Ishikawa (cell line): ENCODE data around the gene ZDHHC8.

Experiments used
- CEBPB ChIP-seq: IDR thresholded peaks from 2 replicates; pipeline ENCODE4 v1.6.1; 2012
- CREB1 ChIP-seq: IDR thresholded peaks from 2 replicates; pipeline ENCODE4 v1.6.1; 2012; ENCODE audit warnings: low read depth
- EGR1 ChIP-seq: IDR thresholded peaks from 2 replicates; pipeline ENCODE4 v1.6.1; 2012
- EP300 ChIP-seq: IDR thresholded peaks from 2 replicates; pipeline ENCODE4 v1.6.1; 2012; ENCODE audit warnings: borderline replicate concordance
- FOXM1 ChIP-seq: IDR thresholded peaks from 2 replicates; pipeline ENCODE4 v1.6.1; 2012; ENCODE audit warnings: low read depth, borderline replicate concordance
- NFIC ChIP-seq: IDR thresholded peaks from 2 replicates; pipeline ENCODE4 v1.6.1; 2012
- RAD21 ChIP-seq: IDR thresholded peaks from 2 replicates; pipeline ENCODE4 v1.6.1; 2012; ENCODE audit warnings: low read depth
- TAF1 ChIP-seq: IDR thresholded peaks from 2 replicates; pipeline ENCODE4 v1.6.1; 2012; ENCODE audit warnings: low read depth, mild to moderate bottlenecking
- TCF12 ChIP-seq: IDR thresholded peaks from 2 replicates; pipeline ENCODE4 v1.6.1; 2012; ENCODE audit warnings: low read depth
- TEAD4 ChIP-seq: IDR thresholded peaks from 2 replicates; pipeline ENCODE4 v1.6.1; 2012
- YY1 ChIP-seq: IDR thresholded peaks from 2 replicates; pipeline ENCODE4 v1.6.1; 2012; ENCODE audit warnings: low read depth
- ZBTB7A ChIP-seq: IDR thresholded peaks from 2 replicates; pipeline ENCODE4 v1.6.1; 2012; ENCODE audit warnings: low read depth
- TF ChIP-seq, protein P1 (sequence below): IDR thresholded peaks from 2 replicates; pipeline ENCODE4 v1.6.1; 2012
- TF ChIP-seq, protein P2 (sequence below): IDR thresholded peaks from 2 replicates; pipeline ENCODE4 v1.6.1; 2012
- TF ChIP-seq, protein P3 (sequence below): IDR thresholded peaks from 2 replicates; pipeline ENCODE4 v1.6.1; 2012; ENCODE audit warnings: low read depth, mild to moderate bottlenecking

ZDHHC8 gene

DNA sequence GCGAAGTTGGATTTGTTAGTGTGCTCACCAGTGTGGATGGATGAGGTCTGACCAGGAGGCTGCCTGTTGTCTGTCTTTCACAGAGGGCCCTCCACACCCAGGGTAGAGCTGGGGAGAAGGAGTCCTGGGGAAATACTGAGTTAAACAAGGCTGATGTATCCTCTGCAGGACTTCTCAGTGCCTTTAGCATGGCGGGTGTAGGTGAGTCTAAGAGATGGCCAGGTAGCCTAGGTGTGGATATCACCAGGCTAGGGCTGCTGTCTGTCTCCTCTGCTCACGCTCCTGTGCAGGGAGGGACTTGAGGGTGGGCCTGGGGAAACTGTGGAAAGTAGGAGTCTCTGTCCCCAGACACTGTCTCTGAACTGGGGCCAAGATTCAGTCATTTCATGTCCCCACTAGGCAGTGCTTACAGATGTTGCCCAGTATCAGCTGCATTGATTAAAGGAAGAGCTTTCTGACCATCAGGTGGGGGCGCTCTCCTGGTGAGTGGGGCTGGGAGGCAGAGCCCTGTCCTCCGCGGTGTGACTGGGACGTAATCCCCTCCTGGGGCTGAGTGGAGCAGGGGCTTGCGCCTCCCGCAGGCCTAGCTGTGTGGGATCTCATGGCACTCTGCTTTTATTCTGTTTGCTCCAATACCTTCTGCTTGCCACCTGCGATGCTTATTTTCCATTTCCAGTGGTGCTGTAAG is 54.7 kb downstream of the ZDHHC8 start:
- TF ChIP-seq, protein P1, sequence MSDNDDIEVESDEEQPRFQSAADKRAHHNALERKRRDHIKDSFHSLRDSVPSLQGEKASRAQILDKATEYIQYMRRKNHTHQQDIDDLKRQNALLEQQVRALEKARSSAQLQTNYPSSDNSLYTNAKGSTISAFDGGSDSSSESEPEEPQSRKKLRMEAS = no peak
- TF ChIP-seq NFIC (no peak), RAD21 (no peak), EP300 (no peak), YY1 (no peak), FOXM1 (no peak), CEBPB (no peak), CREB1 (no peak), TCF12 (no peak), EGR1 (no peak), TAF1 (no peak), ZBTB7A (no peak), TEAD4 (no peak)
- TF ChIP-seq, protein P2, sequence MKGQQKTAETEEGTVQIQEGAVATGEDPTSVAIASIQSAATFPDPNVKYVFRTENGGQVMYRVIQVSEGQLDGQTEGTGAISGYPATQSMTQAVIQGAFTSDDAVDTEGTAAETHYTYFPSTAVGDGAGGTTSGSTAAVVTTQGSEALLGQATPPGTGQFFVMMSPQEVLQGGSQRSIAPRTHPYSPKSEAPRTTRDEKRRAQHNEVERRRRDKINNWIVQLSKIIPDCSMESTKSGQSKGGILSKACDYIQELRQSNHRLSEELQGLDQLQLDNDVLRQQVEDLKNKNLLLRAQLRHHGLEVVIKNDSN = no peak

DNA sequence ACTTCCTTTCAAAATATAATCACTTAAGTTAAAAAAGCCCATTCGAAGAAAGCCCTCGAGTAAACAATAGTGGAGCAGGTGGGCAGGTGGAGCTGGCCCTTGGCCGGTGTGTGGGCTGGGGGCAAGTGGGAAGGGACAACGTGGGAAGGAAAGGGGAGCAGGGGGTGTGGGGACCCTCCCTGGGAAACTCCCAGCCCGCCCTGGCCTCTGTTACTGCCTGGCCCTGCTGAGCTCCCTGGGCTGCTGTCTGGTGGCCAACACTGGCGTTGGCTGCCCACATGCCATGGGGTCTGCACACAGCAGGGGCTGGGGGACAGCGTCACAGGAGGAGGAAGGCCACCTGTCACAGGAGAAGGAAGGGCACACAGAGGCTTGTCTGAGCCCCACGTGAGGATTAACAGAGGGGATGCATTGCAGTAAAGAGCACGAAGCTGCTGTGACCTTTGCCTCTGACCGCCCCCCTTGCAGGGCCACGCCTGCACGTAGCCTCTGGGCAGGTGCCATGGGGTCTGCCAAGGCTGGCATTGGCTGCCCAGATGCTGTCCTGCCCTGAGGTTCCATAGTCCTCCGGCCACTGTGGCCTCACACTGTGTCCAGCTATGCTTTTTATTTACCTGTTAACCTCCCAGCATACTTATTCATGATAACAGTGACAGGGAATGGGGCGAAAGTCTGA is 55.4 kb downstream of the ZDHHC8 start:
- TF ChIP-seq CREB1 (no peak), FOXM1 (no peak), ZBTB7A (no peak), CEBPB (no peak), NFIC (no peak), YY1 (no peak)

DNA sequence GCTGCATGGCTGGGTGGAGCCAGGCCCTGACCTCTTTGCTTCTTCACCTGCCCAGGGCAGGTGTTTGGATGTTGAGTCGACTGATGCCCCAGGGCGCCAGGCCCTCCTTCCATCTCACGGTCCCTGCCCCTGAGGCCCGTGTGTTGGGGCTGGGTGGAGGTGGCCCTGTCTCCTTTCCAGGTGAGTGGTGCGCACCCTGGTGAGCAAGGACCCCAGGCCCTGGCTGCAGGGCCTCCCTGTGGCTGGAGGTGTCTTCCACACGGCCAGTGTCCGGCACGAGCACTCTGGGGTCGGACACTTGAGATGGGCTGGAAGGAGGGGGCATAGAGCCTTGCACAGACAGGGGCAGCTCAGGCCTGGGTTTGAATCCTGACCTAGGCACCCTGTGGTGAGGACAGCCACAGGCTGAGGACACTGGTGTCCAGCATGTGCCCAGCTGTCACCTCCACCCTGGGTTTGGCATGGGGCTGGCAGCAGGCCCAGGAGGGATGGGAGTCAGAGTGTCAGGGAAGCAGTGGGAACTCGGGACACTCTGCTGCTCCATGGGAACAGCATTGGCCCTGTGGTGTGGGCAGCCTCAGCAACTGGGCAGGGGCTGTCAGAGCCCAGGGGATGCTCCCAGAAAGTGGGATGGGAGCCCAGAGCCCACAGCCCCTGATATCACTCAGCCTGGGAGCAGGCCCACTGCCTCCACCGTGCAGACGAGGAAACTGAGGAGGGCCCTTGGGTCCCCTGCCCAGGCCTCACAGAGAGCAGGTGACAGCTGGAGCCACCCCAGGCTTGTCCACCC is 56.4 kb downstream of the ZDHHC8 start:
- TF ChIP-seq TCF12 = no peak
- no peak for TF ChIP-seq TAF1
- TF ChIP-seq EP300 = no peak
- no peak for TF ChIP-seq RAD21
- no peak for TF ChIP-seq NFIC
- no peak for TF ChIP-seq EGR1
- TF ChIP-seq, protein P2 = no peak
- TF ChIP-seq, protein P1 = no peak
- TF ChIP-seq CREB1 = no peak
- TF ChIP-seq, protein P3, sequence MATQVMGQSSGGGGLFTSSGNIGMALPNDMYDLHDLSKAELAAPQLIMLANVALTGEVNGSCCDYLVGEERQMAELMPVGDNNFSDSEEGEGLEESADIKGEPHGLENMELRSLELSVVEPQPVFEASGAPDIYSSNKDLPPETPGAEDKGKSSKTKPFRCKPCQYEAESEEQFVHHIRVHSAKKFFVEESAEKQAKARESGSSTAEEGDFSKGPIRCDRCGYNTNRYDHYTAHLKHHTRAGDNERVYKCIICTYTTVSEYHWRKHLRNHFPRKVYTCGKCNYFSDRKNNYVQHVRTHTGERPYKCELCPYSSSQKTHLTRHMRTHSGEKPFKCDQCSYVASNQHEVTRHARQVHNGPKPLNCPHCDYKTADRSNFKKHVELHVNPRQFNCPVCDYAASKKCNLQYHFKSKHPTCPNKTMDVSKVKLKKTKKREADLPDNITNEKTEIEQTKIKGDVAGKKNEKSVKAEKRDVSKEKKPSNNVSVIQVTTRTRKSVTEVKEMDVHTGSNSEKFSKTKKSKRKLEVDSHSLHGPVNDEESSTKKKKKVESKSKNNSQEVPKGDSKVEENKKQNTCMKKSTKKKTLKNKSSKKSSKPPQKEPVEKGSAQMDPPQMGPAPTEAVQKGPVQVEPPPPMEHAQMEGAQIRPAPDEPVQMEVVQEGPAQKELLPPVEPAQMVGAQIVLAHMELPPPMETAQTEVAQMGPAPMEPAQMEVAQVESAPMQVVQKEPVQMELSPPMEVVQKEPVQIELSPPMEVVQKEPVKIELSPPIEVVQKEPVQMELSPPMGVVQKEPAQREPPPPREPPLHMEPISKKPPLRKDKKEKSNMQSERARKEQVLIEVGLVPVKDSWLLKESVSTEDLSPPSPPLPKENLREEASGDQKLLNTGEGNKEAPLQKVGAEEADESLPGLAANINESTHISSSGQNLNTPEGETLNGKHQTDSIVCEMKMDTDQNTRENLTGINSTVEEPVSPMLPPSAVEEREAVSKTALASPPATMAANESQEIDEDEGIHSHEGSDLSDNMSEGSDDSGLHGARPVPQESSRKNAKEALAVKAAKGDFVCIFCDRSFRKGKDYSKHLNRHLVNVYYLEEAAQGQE = no peak
- no peak for TF ChIP-seq CEBPB
- no peak for TF ChIP-seq ZBTB7A
- no peak for TF ChIP-seq FOXM1

DNA sequence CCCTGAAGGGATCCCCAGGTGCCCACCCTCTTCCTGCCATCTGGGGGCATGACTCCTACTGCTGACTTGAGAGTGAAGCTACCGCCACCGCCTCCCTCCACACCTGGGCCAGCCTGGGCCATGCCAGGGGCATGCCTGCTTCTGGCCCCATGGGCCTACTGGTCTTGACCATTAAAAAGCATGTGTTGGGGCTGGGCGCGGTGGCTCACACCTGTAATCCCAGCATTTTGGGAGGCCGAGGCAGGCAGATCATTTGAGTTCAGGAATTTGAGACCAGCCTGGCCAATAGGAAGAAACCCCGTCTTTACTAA is 56.9 kb downstream of the ZDHHC8 start:
- no peak for TF ChIP-seq CEBPB
- no peak for TF ChIP-seq FOXM1
- TF ChIP-seq TAF1 = no peak
- no peak for TF ChIP-seq EP300
- no peak for TF ChIP-seq EGR1
- no peak for TF ChIP-seq TCF12
- no peak for TF ChIP-seq NFIC
- TF ChIP-seq YY1 = no peak
- TF ChIP-seq, protein P1 = no peak
- TF ChIP-seq RAD21 = no peak
- TF ChIP-seq TEAD4 = no peak
- no peak for TF ChIP-seq CREB1

DNA sequence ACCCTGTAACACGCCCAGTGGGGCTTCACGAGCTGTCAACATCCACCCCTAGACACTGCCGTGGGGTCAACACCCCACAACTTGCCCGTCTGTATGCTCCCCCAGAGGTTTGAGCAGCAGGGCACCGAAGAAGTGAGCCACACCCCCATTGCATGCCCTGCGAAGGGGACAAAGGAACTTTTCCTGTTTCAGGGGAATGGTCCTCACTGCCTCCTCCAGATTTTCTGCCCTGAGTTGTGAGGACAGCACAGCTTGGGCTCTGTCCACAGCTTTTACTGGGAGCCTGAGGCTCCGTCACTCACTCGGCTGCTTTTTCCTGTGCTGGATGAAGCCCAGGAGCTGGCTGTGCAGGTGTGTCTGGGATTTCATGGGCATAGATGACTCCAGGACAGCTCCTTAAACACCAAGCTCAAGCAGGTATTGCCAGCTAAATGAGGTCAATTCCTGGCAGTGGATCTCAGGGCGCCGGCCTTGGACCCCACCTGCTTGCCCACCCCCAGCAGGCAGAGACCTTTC is 59.5 kb downstream of the ZDHHC8 start:
- TF ChIP-seq, protein P3 = no peak
- TF ChIP-seq, protein P1 = no peak
